ENCODE results near the gene RHPN2.

DNA sequence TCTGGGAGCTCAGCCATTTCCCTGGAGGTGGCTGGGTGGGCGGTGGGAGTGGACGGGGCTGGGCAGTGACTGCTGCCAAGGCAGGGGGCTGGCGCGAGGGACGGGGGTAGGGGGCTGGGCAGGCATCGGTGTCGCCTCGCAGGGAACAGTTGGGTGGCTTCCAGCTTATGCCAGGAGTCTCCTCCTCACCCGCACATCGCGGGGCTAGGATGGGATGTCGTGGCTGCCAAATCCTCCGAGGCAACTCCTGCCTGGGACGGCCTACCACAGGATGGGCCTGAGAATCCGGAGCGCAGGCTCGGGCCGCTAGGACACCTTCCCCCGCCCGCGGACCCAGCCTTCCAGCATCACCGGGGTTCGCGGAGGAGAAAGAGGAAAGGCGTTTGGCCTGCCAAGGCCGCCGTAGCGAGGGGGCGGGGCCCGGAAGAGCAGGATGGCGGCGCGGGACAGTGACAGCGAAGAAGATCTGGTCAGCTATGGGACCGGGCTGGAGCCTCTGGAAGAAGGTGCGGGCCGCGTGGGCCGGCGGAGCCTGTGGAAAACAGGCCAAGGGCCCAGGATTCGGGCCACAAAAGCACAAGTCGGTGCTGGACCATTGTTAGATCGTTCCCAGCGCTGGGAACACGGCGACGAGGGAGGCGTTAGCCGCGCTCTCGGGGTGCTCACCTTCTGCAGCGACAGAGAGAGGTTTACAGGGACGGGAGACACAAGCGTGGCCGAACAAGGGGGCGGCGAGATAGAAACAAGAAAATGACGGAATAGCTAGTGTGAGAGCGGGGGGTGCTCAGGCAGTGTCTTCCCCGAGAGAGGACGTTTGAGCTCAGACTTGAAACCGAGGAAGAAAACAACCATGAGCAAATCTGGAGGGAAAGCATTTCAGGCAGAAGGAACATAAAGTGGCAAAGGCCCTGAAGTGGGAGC is 16.3 kb upstream of the RHPN2 start, which contains the start of gene GPATCH1:
- TF ChIP-seq, protein P1, sequence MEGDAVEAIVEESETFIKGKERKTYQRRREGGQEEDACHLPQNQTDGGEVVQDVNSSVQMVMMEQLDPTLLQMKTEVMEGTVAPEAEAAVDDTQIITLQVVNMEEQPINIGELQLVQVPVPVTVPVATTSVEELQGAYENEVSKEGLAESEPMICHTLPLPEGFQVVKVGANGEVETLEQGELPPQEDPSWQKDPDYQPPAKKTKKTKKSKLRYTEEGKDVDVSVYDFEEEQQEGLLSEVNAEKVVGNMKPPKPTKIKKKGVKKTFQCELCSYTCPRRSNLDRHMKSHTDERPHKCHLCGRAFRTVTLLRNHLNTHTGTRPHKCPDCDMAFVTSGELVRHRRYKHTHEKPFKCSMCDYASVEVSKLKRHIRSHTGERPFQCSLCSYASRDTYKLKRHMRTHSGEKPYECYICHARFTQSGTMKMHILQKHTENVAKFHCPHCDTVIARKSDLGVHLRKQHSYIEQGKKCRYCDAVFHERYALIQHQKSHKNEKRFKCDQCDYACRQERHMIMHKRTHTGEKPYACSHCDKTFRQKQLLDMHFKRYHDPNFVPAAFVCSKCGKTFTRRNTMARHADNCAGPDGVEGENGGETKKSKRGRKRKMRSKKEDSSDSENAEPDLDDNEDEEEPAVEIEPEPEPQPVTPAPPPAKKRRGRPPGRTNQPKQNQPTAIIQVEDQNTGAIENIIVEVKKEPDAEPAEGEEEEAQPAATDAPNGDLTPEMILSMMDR (IDR thresholded peaks at IDR 0.05; ENCODE audit: low read depth, low read length, poor library complexity, severe bottlenecking) = no peak
- no peak for TF ChIP-seq EZH2phosphoT487 (IDR thresholded peaks at IDR 0.05; ENCODE audit: borderline replicate concordance, low read length)
